Stimulated activated CD8-positive, alpha-beta memory T cell treated with anti-CD3 and anti-CD28 coated beads, Interleukin-12 subunit alpha, Interleukin-12 subunit beta, amount 100 ng/mL, for 1 hour (primary cell): ENCODE results near the gene PRSS22.

Experiments used
- DNase-seq: peaks from one replicate; pipeline ENCODE4 v3.0.0-alpha.2; 2020; ENCODE audit warnings: low read depth

The PRSS22 gene

DNA sequence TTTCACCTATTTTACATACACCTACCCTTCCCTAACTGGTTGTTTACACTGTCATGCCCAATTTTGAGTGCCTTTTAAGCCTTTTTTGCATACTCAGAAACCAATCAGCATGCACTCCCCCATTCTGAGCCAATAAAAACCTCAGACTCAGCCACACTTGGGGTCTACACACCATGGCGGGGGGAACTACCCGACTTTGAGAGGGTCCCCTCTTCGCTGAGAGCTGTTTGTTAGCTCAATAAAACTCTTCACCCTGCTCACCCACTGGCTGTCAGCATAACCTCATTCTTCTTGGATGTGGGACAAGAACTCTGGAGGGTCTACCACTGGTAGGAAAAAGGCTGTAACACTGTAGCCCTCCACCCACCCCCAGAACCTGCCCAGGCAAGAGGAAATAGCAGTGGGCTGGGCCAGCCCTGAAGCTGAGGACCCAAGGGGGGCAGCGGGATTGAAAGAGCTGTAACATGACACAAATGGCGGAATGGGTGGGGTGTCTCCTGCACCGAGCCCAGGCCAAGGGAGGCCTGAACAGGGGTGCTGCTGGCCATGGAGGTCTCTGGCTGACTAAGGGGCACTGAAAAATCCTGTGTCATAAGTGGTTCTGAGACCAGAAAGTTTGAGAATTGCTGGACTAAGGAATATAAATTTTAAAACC, 22.0 kb upstream of the PRSS22 start:
- no peak for DNase-seq

DNA sequence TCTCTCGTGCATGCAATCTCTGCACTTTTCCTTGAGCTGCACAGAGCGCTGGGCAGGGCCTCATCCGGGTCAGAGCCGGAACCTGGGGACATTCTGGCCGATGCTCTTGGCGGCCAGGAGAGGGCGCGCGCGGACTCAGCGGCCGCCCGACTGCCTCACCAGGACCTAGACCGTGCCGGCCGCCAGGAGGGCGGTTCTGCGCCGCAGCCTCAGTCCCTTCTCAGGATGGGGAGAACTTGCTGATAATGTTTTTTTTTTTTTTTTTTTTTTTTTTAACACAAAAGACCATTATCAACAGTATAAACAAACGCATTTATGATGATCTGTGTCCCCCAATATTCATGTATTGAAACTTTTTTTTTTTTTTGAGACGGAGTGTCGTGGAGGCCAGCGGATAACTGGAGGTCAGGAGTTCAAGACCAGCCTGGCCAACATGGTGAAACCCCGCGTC, 17.0 kb upstream of the PRSS22 start:
- DNase-seq: peak; percentile 42

DNA sequence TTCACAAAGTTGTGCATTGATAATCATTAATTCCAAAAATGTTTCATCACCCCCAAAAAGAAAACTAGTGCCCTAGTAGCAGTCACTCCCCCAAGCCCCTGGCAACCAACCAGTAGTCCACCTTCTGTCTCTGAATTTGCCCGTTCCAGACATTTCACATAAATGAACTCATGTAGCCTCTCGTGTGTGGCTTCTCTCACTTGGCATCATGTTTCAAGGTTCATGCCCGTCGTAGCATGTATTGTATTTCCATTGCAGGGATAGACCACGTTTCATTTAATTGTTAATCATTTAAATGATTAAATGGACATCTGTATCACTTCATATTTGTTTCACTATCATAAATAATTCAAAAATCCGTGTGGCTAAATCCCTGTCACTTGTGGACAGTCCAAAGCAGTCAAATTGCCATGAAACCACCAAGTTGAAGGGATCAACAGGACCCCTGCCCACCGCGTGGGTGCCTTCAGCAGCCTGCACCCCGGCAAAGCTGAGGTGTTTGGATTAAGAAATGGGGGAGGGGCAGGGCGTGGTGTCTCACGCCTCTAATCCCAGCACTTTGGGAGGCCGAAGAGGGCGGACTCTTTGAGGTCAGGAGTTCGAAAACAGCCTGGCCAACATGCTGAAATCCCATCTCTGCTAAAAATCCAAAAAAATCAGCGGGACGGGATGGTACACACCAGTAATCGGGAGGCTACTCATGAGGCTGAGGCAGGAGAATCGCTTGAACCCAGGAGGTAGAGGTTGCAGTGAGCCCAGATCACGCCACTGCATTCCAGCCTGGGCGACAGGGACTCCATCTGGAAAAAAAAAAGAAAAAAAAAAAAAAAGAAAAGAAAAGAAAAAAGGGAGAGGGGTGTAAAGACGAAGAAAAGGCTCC, 16.3 kb upstream of the PRSS22 start:
- DNase-seq: no peak

DNA sequence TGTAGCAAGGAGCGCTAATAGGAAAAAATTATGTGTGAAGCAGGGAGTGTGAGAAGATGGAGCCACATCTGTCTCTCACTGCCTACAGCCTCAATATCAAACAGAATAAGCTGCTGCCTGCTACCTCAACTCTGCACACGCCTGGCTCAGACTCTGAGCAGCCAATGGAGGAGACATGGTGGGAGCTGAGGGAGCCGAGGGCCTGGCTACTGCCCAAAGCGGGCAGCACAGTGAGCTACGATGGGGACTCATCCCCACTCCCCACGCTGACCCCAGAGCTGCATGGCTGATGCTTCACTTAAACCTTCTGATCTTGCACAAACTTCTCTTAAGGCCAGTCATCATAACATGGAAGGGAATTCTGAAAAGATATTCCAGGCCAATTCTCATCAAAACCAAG, 14.0 kb upstream of the PRSS22 start:
- DNase-seq: no peak

DNA sequence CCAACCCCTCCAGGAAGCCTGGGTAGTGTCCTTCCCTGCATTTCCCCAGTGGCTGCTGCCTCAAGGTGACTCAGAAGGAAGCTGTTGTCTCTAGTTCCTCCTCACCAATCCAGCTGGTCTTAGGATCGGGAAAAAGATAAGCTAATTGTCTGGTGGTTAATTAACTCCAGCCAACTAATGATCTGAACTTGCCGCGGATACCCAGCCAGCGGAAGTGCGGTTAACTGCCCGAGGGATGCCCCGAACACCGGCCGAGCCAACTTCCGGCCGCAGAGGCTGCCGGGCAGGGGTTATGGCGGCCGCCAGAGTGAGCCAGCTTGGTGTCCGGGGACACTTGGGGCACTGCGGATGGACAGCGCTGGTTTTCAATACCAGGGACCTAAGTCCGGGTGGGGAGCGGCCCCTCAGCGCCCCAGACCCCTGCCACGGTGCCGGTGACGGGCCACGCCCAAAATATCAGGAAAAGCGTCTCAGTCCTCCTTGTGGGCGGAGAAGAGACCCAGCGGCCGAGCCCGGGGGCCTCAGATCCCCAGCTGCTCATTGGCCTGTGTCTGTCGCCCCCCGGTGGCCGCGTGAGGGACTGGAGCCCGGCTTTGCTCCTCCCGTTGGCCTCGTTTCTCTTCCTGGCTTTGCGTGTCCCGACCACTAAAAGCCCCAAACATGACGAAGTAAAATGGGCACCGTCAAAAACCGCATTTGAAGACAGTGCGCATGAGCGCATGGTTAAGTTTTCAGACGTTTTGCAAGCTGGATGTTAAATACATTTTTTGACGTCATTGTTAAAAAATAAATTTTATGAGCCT, 10.2 kb upstream of the PRSS22 start:
- DNase-seq: peak; percentile 92

DNA sequence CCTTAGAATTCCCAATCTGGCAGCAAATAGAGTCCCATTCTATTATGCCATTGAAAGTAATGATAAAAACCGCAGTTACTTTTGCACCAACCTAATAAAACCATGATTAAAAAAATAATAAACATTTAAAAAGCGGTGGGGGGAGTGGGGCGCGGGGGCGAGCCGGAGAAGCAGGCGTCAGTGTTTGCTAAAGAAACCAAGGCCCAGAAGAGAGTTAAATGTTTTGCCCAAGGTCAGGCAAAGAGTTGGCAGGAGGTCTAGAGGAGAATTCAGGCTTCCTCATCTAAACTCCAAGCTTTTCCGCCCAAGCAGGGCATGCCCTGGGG, 9.7 kb upstream of the PRSS22 start:
- DNase-seq: no peak

DNA sequence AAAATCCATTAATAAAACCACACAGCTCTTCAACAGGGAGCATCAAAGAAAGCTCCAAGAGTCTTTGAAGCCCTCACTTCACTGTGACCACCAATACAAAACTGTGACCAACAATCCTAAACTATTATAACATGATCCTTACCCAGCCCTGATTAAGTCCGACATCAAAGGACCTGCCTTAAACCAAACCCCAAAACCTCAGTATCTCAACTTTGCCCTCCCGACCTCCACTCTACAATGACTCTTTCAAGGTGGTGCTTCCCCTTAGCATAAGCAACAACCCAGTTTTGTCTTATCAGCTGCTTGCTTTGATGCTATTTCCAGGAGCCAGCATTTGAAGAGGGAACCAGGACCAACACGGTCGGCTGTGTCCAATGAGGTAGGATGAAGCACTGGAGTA, 8.5 kb upstream of the PRSS22 start:
- no peak for DNase-seq

DNA sequence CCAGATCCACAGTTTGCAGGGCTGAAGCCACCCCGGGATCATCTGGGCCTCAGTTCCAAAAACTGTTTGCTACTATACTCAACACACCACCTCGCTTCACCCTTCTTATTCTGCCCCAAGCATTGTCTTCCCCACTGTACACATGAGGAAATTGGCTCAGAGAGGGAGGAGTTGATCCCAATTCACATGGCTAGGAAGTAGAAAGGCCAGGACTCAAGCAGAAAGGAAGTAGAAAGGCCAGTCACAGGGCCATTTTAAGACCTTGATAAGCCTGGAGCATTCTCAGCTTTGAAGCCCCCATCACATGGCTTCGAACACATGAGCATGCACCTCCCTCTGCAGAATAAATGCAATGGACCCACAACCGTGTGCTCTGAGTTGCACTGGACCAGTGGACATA, 7.7 kb upstream of the PRSS22 start:
- DNase-seq: no peak

DNA sequence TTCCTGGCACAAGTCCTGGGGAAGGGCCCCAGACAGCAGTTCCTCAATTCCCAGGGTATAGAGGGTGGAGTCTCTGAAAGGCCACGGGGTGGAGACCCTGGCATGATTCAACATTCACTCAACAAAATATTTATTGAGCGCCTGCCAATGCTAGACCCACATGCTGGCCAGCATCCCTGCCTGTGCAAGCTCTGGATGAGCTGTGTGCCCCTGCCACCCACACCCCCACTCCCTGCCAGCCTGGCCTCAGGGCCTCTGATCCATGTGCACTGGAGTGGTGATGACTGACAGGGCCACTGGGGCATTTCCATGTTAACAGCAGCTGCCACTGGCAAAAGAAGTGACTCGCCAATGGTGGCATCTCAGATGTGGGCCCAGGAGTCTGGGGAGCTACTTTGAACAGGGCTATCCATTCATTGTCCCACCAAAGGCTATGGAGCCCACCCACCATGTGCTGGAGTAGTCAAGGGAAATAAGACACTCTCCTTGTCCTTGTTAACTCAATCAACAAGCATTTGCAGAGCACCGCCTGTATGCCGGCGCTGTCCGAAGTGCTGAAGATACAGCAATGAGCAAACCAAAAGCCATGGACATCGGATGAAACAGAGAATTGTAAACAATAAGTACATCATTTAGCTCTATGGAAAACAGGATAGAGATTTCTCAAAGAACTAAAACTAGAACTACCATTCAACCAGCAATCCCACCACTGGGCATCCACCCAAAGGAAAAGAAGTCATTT, 3.0 kb upstream of the PRSS22 start:
- DNase-seq: no peak

DNA sequence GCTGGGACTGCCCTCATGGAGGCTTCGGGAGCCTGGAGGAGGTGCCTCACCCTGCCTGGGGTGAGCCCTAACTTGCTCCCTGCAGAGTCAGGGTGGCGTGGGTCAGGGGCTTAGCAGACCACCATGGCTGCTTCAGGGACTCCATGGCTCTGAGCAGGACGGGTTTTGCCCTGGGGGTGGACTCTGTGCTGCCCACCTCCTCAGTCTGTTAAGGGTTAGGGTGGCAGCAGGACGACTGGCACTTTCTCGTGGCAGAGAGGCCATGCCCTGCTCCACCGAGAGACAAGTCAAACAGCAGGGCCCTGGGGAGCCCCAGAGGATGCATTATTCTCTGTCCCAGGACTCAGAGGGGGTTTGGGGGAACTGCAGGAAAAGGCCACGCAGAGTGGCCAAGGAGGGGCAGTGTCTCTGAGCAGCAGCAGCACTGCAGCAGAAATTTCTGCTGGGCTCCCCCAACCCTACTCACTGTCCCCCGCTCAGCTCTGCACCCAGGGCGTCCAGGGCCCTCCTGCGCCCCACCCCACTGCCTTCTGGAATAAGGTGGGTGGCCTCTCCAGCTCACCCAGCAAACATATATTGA, 1.8 kb upstream of the PRSS22 start:
- DNase-seq: no peak

DNA sequence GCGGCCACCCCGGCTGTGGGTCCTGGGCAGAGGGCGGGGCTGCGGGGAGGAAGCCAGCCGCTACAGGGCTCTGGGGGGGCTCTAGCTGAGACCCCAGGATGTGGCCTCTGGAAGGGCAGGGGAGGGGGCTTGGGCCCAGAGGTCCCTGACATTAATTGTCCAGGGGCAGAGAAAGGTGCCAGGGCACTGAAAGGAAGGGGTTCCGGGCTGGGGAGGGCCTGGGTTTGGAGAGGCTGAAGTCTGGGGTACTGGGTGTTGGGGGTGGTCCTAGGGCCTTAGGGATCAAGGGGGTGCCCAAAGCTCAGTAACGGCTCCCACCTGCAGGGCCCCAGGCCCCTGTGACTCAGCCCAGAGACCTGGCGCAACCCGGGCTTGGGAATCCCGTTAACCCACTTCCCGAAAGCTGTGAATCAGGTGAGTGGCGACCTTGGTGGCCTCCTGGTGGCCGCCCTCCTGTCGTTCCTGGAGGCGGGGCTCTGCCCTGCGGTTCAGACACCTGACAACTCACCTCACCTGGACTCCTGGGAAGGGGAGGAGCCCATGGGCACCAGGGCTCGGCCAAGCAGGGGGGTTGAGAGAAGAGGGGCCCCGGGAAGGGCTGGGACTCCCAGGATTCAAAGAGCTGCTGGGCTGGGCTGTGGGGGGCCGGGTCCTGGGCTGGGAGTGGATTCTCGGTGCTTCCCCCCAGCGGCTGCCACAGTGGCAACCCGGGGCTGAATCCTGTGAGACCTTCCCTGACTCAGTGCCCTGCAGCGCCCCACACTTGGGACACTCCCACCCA, 465 bp upstream of the PRSS22 start:
- DNase-seq: no peak

DNA sequence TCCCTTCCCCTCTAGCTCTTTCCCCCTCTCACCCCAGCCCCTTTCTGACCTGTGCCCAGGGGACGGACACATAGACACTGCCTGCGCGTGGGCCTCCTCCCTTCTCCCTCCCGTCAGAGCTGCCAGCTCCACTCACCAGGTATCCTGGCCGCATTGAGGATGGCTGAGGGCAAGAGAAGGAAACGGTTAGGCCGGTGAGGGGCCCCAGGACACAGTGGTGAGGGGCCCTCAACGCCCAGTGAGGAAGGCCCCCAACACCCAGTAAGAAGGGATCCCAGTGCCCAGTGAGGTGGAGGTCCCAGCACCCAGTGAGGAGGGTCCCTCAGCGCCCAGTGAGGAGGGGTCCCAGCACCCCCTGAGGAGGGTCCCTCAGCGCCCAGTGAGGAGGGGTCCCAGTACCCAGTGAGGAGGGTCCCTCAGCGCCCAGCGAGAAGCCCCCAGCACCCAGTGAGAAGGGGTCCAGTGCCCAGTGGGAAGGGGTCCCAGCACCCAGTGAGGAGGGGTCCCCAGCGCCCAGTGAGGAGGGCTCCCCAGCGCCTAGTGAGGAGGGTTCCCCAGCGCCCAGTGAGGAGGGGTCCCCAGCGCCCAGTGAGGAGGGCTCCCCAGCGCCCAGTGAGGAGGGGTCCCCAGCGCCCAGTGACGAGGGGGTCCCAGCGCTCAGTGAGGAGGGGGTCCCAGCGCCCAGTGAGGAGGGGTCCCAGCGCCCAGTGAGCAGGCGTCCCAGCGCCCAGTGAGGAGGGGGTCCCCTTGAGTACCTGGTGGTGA, 1.1 kb downstream of the PRSS22 start:
- no peak for DNase-seq

DNA sequence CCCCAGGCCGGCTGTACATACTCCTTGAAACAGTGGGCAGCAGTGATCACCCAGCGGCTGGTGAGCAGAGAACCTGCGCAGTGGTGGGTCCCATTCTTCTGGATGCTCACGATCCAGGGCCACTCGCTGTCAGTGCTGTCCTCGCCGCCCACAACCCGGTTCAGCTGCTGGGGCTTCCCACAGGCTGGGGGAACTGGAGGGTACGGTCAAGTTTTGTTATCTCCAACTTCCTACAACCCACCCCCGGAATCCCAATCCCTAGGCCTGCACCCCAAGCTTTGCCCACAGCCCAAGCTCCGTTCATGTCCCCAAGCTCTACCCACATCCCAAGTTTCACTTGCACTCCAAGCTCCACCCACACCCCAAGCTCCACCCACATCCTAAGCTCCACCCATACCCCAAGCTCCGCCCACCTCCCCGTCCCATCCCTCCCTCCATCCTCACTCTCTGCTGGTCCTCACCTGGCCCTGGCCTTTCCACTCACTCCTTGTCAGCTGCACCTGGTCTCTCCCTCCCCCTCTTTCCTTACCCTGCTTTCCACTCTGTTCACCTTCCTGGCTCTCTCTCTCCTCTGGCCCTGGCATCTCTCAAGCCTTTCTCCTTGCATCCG, 1.8 kb downstream of the PRSS22 start:
- DNase-seq: no peak

DNA sequence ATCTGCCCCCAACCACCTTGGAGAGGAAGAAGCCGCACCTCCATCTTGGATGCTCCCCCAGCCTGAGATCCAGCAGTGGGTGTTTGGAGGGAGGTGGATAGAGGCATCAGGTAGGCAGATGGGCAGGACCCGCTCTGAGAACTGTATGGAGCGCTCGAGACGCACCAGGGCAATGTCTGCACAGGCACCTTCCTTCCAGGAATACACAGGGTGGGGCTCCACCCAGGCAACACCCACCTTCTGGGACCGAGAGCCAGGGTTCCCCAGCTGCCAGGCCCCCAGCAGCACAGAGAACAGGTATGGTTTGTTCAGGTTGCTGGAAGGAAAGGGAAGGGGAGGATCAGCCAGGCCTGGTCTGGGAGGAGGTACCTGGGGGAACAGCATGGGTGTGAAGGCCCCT, 2.4 kb downstream of the PRSS22 start:
- DNase-seq: no peak

DNA sequence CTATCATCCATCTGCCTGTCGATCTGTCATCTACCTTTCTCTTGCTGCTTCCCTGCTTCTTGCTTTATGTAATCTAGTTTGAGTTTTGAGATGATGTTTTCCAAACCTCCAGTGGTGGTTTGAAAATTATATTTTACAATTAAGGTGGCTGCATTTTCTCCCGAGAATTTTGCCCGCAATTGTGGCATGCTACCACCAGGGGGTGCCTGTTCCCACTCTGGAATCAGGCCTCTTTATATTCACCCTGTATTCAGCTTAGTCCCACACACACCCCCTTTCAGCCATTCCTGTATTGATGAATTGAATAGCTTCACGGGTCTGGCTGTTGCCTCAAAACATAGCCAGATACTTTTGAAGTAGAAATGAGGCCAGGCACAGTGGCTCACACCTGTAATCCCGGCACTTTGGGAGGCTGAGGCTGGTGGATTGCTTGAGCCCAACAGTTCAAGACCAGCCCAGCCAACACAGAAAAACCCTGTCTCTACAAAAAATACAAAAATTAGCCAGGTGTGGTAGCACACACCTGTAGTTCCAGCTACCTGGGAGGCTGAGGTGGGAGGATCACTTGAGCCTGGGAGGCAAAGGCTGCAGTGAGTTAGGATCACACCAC, 3.2 kb downstream of the PRSS22 start:
- no peak for DNase-seq

DNA sequence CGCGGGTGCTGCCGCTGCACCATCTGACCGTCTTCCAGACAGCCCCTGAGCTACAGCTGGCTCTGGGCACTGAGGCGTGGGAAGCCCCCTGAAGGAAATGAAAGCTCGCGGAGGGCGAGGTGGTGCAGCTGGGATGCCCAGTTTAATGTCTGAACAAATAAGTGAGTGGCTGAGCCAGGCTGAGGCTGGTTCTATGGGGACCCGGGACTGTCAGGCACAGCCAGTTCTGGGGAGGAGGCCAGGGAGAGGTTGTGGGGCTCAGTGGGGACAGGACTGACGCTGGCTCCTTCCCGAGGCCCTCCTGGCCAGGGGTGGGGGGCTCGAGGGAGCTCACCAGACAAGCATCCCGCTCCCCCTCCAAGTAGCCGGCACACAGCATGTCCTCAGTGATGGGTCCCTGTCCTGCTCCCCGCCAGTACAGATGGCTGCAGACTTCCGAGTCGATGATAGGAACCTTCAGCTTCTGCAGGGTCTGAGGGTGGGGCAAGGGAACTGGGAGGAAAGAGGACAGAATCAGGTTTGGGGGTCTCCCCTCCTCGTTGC, 4.4 kb downstream of the PRSS22 start:
- DNase-seq: no peak

DNA sequence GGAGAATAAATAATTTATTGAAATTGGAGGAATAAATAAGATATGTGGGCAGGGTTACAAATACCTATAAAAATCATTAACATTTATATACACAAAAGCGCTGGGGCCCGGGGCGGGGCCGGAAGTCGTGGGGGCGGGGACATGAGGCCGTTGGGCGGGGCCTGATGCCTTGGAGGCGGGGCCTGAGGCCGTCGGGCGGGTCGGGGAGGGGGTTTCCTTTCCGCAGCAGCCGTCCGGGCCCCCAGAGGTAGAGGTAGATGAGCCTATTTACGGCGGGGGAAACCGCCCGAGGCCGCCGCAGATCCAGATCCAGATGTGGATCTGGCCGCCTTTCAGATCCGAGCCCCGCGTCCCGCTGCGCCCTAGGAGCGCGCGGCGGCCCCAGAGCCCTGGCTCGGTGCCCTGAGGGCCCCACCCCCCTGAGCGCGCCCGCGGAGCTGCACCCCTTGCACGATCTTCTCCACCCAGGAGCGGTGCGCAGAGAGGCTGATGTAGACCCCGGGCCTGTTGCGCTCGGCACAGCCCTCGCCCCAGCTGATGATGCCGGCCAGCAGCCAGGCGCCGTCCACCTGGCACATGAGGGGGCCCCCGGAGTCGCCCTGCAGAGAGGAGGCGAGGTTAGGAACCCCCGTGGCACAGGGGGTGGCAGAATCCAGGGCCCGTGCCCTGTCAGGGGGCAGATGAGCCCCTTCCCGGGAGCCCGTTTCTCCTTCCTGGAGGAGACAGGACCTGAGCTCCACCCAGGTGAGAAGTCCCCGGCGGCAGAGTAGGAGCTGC, 5.1 kb downstream of the PRSS22 start:
- DNase-seq: no peak

DNA sequence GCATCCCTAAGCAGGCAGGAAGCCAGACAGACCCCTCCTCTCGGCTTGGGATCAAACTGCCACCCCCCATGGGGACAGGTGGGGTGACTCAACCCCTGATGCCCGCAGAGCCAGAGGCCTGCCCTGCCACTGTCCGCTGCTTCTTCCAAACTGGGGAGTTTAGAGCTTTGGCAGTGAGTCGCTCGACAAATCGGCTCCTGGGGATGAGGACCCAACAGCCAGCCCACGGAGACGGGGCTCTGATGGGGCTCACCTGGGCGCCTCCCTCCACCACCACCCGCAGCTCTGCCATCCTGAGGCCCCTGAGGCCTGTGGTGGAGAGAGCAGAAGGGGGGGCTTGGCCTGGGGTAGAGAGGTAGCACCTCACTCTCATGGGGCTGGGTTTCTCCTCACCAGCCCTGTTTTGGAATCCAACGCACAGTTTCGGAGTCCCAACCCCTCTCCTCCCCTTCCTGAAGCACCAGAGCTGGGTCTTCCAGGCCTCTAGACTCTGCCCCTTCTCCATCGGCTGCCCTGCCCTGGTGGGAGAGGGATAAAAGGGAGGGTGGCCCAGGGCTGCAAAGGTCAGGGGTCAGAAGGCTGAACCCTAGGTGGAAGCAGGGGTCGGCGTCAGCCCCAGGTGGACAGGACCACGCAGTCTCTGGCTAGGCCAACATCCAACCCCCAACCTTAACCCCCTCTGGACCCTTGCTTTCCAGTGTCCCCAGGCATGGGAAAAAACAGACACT, 5.8 kb downstream of the PRSS22 start:
- no peak for DNase-seq
